Renal pelvis (tissue), 4 donors: Measurements from ENCODE around the gene UBE2S. TPM values are rescaled to one million over a fixed set of nuclear protein-coding genes. Genes with fewer than 3 reads are reported as not detected.

ENCODE experiments used
- DNase-seq: peaks from one replicate; pipeline ENCODE4 v3.0.0-alpha.2; 2013
- polyA plus RNA-seq, 3 donors: library from polyadenylated mRNA; unstranded; fragments of 120-200 nt; gene quantifications; one replicate each; pipeline ENCODE4 v1.2.1, GENCODE V29; 2013; ENCODE audit not compliant: insufficient read length in 3 of 3

Gene UBE2S
- polyA plus RNA-seq, 3 donors, result 45.2 to 74.8 (median 57.4) TPM

- no peak for DNase-seq
Observed at GRCh38 chr19:55365964-55366363, 41.6 kb downstream of the UBE2S start.

GRCh38 chr19:55365245-55365644, 42.3 kb downstream of the UBE2S start:
- DNase-seq, result no peak

DNA sequence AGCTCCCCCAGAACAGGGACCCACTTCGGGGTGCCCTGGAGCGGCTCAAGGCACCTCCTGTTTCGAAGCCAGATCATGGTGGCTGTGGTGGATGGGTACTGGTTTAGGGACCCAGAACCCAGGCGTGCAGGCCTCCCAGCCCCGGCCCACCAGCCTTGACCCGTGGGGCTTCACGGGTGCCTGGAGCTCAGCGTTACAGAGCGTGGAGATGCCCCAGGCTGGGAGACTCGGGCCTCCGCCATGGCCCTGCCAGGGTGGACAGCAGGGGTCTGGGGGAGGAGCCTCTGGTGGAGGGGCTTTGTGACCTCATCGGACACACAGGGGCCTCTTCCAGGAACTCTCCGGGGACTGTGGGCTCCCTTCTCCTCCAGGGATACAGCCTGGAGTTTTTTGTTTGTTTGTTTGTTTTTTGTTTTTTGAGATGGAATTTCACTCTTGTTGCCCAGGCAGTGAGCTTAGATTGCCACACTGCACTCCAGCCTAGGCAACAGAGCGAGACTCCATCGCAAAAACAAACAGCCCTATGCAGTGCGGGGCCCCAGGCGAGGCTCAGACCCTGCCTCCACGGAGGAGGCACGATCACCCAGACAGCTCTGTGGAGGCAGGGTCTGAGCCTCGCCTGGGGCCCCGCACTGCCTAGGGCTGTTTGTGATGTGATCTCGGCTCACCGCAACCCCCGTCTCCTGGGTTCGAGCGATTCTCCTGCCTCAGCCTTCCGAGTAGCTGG, 44.4 kb downstream of the UBE2S start, which contains the start of gene GARIN5B:
GARIN5B (minus strand) TSS at position 271 of the 727 bp plus-strand sequence; CDS start at position 77, 194 bp downstream.
- no peak for DNase-seq

DNA sequence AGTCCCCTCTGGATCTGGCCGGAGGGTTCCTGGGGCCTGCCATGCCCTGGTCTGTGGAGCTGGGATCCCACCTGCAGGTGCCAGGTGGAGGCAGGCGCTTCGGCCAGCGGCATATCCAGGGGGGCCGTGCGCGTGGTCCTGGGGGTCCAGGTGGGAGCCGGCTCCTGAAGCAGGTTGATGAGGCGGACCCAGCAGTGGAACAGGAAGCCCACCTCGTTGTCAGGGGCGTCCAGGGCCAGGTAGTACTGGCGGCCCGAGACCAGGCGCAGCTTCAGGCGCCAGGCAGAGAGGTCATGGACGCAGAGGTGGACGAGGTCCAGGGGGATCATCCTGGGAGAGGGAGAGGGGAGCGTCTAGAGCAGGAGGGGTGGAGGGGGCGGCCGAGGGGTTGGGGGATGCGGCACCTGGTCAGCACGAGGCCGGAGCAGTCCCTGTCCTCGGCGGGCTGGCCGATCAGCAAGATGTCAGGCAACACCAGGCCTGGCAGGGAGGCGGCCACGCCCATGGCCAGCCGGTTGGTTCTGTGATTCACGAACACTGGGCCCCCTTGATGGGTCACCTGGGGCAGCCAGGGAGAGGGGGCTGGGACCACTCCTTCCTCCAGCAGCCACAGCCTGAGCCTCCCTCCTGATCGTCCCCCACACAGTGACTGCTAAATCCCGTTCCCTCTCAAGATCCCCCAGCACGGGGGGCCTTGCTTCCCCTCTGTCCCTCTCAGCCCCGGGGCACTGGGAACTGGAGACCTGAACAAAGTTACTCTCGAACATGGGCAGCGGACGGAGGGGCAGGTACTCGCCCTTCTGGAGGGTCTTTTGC, 45.2 kb downstream of the UBE2S start:
- DNase-seq, result no peak

DNA sequence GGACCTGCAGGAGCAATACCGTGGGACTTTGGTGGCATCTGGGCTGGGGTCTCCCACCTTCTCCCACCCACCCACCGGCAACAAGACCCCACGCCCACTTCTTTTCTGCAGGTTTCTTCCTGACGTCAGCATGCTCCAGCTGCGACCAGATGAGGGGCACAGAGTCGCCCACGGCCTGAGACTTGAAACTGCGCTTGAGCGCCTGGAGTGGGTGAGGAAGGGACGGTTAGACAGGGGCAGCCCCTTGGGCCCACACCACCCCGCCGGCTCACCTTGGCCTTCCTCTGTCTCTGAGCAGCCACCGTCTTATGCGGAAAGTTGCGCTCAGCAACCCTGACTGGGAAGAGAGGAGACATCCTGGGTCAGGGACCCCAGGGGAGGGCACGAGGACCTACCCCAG, 46.7 kb downstream of the UBE2S start:
- no peak for DNase-seq

DNA sequence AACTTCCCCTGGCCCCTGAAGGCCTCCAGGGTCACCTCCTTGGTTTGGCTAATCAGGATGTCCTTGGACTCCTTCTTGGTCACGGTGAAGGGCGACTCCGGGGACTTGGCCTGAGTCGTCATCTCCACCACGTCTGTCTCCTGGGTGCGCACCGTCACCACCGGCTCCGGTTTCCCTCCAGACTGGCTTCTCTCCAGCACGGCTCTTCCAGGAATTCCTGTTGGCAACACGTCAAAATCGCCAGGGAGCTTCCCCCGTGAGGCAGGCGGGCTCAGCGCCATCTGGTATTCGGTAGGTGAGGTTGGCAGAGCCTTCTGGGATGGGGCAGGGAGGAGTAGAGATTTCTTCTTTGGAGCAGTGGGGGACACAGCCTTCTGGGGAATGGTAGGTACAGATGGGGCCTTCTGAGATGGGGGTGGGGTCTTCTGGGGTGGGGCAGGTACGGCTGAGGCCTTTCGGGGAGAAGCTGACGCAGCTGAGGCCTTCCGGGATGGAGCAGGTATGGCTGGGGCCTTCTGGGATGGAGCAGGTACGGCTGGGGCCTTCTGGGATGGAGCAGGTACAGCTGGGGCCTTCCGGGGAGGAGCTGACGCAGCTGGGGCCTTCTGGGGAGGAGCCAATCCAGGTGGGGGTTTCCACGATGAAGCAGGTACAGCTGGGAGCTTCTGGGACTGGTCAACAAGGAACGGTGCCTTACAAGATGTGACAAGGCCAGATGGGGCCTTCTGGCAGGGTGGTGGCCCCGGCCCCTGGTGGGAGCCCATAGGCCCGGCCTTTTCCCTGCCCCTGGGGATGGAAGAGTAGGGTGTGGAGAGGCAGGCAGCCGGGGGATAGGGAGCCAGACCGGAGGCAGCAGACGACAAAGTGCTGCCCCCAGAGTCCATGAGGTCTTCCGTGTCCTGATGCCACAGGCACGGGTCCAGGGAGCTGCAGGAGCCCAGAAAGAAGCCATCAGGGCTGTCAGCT, 48.4 kb downstream of the UBE2S start:
- DNase-seq, result no peak

GRCh38 chr19:55358493-55358892, 49.1 kb downstream of the UBE2S start:
- DNase-seq, result no peak

- no peak for DNase-seq
Observed at GRCh38 chr19:55355213-55355821, 52.3 kb downstream of the UBE2S start.

- no peak for DNase-seq
Observed at GRCh38 chr19:55354698-55355212, 52.8 kb downstream of the UBE2S start, which contains the start of gene COX6B2. Gene COX6B2 (minus strand): TSS chr19:55354719. CDS start chr19:55354521, 198 bp downstream.

GRCh38 chr19:55353803-55354697, 53.5 kb downstream of the UBE2S start:
- no peak for DNase-seq

- no peak for DNase-seq
Observed at GRCh38 chr19:55353356-55353802, 54.2 kb downstream of the UBE2S start.

DNA sequence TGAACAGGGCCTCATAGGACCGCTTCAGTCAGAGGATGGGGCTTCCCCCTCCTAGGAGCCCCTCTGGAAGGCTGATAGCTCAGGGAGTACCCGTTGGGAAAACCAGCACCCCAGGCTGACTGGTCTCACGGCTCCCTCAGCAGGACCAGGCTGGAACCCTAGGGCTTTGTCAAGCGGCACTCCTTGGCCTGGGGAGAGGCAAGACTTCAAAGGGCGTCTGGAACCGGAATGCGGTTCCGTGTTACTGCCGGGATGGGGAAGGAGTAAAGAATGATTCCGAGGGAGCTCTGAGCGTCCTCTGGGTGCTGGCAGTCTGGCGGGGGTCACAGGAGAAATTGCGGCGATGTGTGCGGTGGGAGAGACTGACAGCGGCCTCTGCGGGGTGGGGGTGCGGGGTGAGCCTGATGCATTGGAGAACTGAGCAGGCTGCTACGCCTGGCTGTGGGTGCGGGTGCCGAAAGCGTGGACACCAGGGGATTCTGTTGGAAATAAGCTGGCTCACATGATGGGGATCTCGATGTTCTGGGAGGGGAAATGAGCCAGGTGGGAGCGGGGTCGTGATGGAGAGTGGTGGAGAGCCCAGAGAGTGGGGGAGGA, 54.9 kb downstream of the UBE2S start:
- DNase-seq, result no peak

- DNase-seq, result no peak
Observed at GRCh38 chr19:55352040-55352439, 55.5 kb downstream of the UBE2S start.

DNA sequence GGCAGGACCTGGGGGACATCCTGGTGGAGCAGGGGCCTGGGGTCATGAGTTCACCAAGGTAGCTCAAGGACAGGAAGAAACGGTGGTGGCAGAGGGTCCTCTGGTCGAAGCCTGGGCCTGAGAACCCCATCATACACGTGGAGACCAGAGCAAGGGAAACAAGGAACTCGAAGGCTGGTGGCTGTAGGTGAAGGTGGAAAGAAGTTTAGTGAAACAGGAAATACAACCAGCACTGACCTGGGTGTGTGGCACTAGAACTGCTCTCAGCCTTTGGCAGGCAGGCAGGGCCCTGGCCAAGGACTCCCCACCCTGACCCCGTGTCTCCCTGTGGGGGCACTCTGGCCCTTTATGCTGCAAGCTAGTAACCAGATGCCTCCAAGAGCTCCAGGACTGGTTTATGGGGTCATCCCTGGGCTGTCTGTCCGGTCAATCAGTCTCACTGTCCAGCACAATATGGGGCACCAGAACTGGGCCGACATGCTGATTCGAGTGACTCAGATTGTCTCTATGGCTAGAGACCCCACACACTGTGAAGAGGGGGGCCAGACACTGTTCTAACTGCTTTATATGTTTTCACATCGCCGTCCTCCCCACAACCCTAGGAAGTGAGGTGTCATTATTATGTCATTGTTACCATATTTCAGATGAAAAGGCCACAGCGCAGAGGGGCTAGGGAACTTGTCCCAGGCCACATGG, 56.8 kb downstream of the UBE2S start:
- DNase-seq, result no peak
